Large intestine (tissue), 12 donors: Measurements from ENCODE around the gene KRT32. TPM values are rescaled to one million over a fixed set of nuclear protein-coding genes. Genes with fewer than 3 reads are reported as not detected.

Experiments
- DNase-seq, 2 donors: peaks; one replicate each; pipeline versions ENCODE4 v3.0.0 to v3.0.0-alpha.2; 2013
- H3K27ac ChIP-seq: one replicate; pipeline ENCODE4 v1.5.1; 2013; ENCODE audit warnings: low read length
- H3K27me3 ChIP-seq: 2 replicates; pipeline ENCODE4 v1.6.1; 2013; ENCODE audit warnings: low read length; ENCODE audit not compliant: control insufficient read depth, insufficient read depth
- H3K36me3 ChIP-seq: 2 replicates; pipeline ENCODE4 v1.6.1; 2013; ENCODE audit warnings: low read length; ENCODE audit not compliant: control insufficient read depth, insufficient read depth
- H3K4me1 ChIP-seq: one replicate; pipeline ENCODE4 v1.6.1; 2013; ENCODE audit warnings: low read length; ENCODE audit not compliant: control insufficient read depth, insufficient read depth
- H3K4me3 ChIP-seq: one replicate; pipeline ENCODE4 v1.5.1; 2013; ENCODE audit warnings: low read length
- H3K9me3 ChIP-seq: one replicate; pipeline ENCODE4 v1.6.1; 2013; ENCODE audit warnings: mild to moderate bottlenecking, low read depth, low read length, moderate library complexity; ENCODE audit not compliant: control insufficient read depth
- WGBS: methylation state at CpG from one replicate; pipeline ENCODE4 v1.1.5; 2013; ENCODE audit warnings: low lambda C conversion rate; ENCODE audit not compliant: insufficient coverage; 5-methylcytosine and 5-hydroxymethylcytosine counted together
- long read RNA-seq, 11 donors: transcript quantifications; one replicate each; lab custom pipeline, GENCODE V29; 2026
- polyA plus RNA-seq: library from polyadenylated mRNA; unstranded; fragments of 120-200 nt; gene quantifications from one replicate; pipeline ENCODE4 v1.2.1, GENCODE V29; 2013

The KRT32 gene
- not detected for polyA plus RNA-seq
- long read RNA-seq, donor 1, result 0 reads
- long read RNA-seq, donor 2, result 0 reads
- long read RNA-seq, donor 3, result 0 reads
- long read RNA-seq, donor 4, result 0 reads
- long read RNA-seq, donor 5, result 0 reads
- long read RNA-seq, donor 6, result 0 reads
- long read RNA-seq, donor 7, result 0 reads
- long read RNA-seq, donor 8, result 0 reads
- long read RNA-seq, donor 9, result 0 reads
- long read RNA-seq, donor 10, result 0 reads
- long read RNA-seq, donor 11, result 0 reads

DNA sequence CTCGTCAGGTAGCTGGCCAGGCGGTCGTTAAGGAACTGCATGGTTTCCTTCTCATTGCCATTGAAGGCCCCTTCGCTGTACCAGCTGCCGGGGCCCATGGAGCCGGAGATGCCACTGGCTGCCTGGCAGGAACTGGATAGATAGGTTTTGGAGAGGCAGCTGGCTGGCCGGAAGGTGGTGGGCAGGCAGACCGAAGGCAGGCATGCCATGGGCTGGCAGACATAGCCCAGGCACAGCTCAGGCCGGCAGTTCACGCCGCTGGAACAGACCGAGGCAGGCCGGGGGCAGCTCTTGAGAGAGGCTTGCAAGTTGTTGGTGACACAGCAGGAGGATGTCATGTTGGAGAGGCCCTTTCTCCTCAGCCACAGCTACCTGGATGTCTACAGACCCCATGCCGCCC, at the start of gene KRT32:
Gene KRT32, minus strand, starts transcription at position 399 of the 400 bp plus-strand sequence. Its CDS starts 61 bp downstream, at position 338.
- Histone ChIP-seq H3K27ac (no peak within 1 kb of the TSS), H3K36me3 (no peaks in the 10 kb centered on the region), H3K27me3 (no peaks in the 10 kb centered on the region), H3K9me3 (no peaks in the 10 kb centered on the region), H3K4me3 (no peak within 1 kb of the TSS), H3K4me1 (no peaks in the 10 kb centered on the region)
- no peak for DNase-seq
- WGBS, result no CpG with 5 or more reads among the region's 14 CpGs

DNA sequence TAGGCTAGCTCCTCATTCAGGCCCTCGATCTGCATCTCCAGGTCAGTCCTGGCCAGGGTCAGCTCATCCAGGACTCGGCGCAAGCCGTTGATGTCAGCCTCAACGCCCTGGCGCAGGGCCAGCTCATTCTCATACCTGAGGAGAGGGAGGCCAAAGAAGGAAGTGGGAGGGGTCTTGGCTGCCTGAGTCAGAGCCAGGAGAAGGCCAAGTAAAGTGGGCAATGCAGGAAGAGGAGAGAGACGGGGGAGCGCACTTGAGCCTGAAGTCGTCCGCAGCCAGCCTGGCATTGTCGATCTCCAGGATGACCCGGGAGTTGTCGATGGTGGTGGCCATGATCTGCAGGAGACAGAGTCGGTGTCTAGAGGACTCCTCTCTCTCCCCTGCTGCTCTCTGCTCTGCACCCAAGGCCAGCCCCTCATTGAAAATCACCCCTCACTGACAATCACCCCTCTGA, 49.7 kb upstream of the KRT32 start:
- Histone ChIP-seq H3K4me1 (peaks cover 31% of the 10 kb centered on the region), H3K36me3 (no peaks in the 10 kb centered on the region), H3K4me3 (no peak overlapping the region), H3K9me3 (no peaks in the 10 kb centered on the region), H3K27me3 (no peaks in the 10 kb centered on the region), H3K27ac (no peak overlapping the region)
- no peak for DNase-seq
- WGBS, result no CpG with 5 or more reads among the region's 14 CpGs

DNA sequence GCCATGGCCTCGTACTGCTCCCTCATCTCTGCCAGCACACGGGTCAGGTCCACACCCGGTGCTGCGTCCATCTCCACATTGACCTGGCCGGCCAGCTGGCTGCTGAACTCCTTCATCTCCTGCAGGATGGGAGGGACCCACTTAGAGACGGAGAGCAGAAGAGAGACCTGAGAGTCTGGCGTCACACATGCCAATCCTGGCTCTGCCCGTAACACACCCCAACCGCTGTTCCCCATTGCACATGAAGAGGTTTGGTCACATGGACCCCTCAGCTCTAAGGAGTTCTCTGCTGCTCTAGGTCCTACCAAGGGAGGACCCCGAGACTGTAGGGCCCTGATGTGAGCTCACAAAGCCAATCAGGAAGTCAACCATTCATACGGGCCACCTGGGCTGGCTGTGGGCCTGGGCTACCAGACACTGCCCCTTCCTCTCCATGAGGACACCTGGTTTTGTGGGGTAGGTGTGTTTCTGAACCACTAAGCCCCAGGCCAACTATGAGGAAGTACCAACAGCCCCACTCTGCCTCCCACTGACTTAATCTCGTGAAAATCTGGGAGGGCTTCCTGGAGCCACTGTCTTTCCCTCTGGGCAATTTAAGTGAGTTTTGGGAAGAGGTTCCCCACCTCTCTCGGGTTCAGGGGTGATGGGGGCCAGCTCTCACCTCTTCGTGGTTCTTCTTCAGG, 49.1 kb upstream of the KRT32 start:
- H3K4me3 ChIP-seq, result no peak overlapping the region
- H3K27ac ChIP-seq, result no peak overlapping the region
- peaks cover 2% of the 10 kb centered on the region for H3K27me3 ChIP-seq
- no peaks in the 10 kb centered on the region for H3K9me3 ChIP-seq
- no peaks in the 10 kb centered on the region for H3K36me3 ChIP-seq
- H3K4me1 ChIP-seq, result peaks cover 31% of the 10 kb centered on the region
- no peak for DNase-seq
- no CpG with 5 or more reads among the region's 14 CpGs for whole genome bisulfite sequencing

DNA sequence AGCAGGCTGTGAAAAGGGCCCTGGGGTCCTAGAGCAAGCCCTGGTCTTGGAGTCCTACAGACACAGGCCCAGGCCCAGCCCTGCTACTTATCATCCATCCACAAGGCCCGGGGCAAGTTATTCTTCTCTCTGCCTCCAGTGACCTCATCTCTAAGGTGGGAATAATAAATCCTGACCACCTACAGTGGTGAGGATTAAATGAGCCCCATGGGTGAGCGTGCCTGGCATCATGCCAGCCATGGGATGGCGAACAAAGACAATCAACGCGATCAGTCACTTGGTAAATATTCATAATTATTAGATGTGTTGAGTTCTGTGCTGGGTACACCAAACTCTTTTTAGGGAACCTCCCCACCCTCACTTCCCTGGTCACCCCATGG, 46.0 kb upstream of the KRT32 start:
- Histone ChIP-seq H3K27me3 (peaks cover 6% of the 10 kb centered on the region), H3K4me1 (peaks cover 14% of the 10 kb centered on the region), H3K9me3 (no peaks in the 10 kb centered on the region), H3K27ac (no peak overlapping the region), H3K4me3 (no peak overlapping the region), H3K36me3 (no peaks in the 10 kb centered on the region)
- no CpG with 5 or more reads among the region's 5 CpGs for WGBS
- no peak for DNase-seq

DNA sequence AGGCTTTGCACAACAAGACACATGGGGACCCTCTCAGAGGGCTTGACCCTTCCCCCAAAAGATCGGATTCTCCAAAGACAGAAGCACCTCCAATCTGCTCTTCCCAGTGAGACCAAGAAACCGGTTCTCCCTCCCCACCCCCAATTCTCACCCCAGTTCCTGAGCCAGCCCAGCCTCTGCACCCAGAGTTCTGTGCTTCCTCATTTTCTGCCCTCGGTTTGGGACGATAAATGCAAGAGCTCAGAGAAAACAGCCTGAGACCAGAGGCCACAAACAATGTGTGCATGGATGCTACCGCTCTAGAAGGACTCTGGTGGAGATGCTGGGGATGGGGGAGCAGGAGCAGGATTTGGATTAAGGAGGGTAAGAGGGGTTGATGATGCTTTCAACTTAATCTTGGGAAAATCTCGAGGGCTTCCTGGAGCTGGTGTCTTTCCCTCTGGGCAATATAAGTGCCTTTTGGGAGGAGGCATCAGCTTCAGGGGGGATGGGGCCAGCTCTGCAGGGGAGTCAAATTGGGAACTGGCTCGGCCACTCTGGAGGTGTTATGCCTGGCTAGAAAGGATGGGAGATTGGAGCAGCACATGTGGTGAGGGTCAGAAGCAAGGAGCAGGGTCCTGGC, 45.5 kb upstream of the KRT32 start:
- Histone ChIP-seq H3K4me3 (no peak overlapping the region), H3K27me3 (peaks cover 6% of the 10 kb centered on the region), H3K27ac (no peak overlapping the region), H3K9me3 (no peaks in the 10 kb centered on the region), H3K36me3 (no peaks in the 10 kb centered on the region), H3K4me1 (peaks cover 14% of the 10 kb centered on the region)
- no CpG with 5 or more reads among the region's 7 CpGs for WGBS
- no peak for DNase-seq

DNA sequence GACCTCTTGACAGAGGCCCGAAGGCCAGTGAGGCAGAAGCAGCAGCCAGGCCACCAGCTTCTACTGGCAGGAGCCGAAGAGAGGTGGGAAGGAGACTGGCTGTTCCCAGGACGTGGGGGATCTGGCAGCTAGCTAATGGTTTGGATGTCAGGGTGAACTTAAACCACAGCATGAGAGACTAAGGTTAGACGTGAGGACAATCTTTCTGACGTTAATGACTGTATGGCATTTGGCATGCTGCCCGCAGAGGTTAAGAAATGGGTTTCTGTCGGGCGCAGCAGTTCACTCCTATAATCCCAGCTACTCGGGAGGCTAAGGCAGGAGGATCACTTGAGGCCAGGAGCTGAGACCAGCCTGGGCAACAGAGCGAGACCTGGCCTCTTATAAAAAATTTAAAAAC, 44.5 kb upstream of the KRT32 start:
- H3K4me3 ChIP-seq, result no peak overlapping the region
- no peak for DNase-seq
- no peak overlapping the region for H3K27ac ChIP-seq
- no CpG with 5 or more reads among the region's 10 CpGs for WGBS
- no peaks in the 10 kb centered on the region for H3K9me3 ChIP-seq
- H3K27me3 ChIP-seq, result peaks cover 9% of the 10 kb centered on the region
- H3K36me3 ChIP-seq, result no peaks in the 10 kb centered on the region
- peaks cover 14% of the 10 kb centered on the region for H3K4me1 ChIP-seq

DNA sequence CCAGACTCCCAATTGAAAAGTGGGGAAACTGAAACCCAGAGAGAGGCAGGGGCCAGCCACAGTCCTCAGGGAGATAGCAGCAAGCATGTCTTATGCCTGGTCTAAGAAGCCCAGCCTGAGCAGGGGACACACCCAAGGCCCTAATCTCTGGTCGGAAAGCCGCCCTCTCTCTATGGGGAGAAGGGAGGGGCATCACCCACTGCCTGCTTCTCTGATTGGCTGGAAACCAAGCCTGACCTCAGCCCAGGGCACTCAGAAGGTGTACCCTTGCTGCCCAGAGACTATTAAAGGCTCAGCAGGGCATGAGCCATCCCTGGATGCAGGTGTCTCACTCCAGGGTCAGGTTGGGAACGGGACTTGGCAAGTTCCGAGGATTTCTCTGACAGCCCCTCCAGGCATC, 43.9 kb upstream of the KRT32 start:
- no CpG with 5 or more reads among the region's 4 CpGs for WGBS
- DNase-seq, result peak in 1 of 2 donors; percentile 71
- H3K27me3 ChIP-seq, result peaks cover 9% of the 10 kb centered on the region
- peaks cover 14% of the 10 kb centered on the region for H3K4me1 ChIP-seq
- no peaks in the 10 kb centered on the region for H3K36me3 ChIP-seq
- no peaks in the 10 kb centered on the region for H3K9me3 ChIP-seq
- H3K4me3 ChIP-seq, result no peak overlapping the region
- no peak overlapping the region for H3K27ac ChIP-seq

DNA sequence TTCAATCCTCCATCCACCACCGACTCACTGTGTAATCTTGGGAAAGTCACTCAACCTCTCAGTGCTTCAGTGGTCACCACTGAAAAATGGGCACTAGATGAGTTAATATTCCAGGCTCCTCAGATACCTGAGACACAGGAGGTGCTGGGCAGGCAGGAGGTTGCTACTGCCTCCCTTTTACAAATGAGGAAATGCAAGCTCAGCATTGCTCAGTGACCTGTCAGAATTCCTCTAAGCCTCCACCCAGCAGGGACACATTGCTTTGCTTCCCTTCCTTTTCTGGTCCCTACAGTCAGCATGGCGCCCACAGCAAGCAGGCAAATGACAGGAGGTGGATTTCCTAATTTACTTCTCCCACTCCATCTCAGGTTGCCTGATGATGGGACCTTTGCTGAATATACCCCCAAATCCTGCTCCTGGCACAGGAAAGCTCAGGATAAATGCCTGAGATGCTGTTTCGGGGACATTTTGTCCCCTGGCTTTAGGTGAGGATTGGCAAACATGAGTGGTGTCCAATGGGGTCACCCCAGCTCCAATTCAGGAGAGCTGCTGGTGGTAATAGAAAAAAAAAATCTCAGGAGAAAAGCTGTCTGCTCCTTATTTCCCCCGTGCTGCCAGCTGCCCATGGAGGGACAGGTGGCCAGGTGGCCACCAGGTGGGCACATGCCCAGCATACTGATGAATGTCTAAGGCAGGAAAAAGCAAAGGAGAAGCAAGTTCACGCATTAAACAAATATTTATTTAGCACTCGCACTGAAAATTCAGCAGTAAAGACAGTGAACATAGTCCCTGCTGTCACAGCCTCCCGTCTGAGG, 43.3 kb upstream of the KRT32 start:
- Histone ChIP-seq H3K36me3 (no peaks in the 10 kb centered on the region), H3K4me3 (no peak overlapping the region), H3K9me3 (no peaks in the 10 kb centered on the region), H3K4me1 (peaks cover 14% of the 10 kb centered on the region), H3K27ac (no peak overlapping the region), H3K27me3 (peaks cover 9% of the 10 kb centered on the region)
- peak in 1 of 2 donors; percentile 26 for DNase-seq
- WGBS, result 80% methylated on average over 1 of the region's 7 CpGs

DNA sequence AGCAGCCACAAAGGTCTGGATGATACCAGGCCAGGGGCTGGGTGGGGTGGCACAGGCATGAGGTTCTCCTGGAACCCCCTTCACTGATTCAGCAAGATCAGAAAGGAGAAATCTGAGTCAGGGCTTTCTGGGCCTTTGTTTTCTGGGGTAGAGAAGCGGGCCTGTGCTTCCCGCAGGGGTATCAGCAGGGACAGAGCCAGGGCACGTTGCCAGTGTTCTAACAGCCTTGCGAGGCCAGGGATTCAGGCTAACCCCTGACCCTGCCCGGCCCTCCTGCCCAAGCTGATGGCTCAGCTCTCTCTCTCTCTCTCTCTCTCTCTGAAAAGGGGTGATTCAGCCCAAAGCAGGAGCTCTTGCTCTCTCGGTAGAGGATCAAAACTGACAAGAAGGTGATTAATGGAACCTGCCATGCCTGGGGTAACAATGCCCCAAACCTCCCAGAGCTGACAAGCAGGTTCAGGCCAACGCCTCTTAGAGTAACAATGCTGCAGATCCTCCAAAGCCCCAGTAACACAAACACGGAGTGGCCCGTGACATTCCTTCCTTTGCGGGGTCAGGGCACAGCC, 40.2 kb upstream of the KRT32 start:
- no peak overlapping the region for H3K27ac ChIP-seq
- no peak overlapping the region for H3K4me3 ChIP-seq
- H3K36me3 ChIP-seq, result no peaks in the 10 kb centered on the region
- H3K9me3 ChIP-seq, result no peaks in the 10 kb centered on the region
- peaks cover 14% of the 10 kb centered on the region for H3K4me1 ChIP-seq
- DNase-seq, result no peak
- peaks cover 9% of the 10 kb centered on the region for H3K27me3 ChIP-seq
- WGBS, result no CpG with 5 or more reads among the region's 10 CpGs
